Subcutaneous adipose tissue (tissue), 4 donors: ENCODE data around the gene SLC8A1. TPM values are rescaled to one million over a fixed set of nuclear protein-coding genes. Genes with fewer than 3 reads are reported as not detected.

Experiments
- CTCF ChIP-seq: fragments of 450-650 bp; IDR thresholded peaks from one replicate; pipeline ENCODE4 v1.5.1; 2016; ENCODE audit warnings: low read depth, mild to moderate bottlenecking, control low read depth, antibody characterized with exemption, moderate library complexity
- total RNA-seq, 4 donors: library from RNA; depleted of rRNA; stranded (reverse); fragments of >200 nt; gene quantifications; one replicate each; pipeline ENCODE4 v1.1.0, GENCODE V29; 2016

The SLC8A1 gene
- total RNA-seq, 4 donors from 2014 or later: 7.5 to 32.5 (median 12.9) TPM

GRCh38 chr2:40189881-40190280 lies 262.0 kb downstream of the SLC8A1 start:
- no peak for TF ChIP-seq CTCF

GRCh38 chr2:40187054-40187453 lies 264.8 kb downstream of the SLC8A1 start:
- TF ChIP-seq CTCF: no peak

GRCh38 chr2:40184551-40184950 lies 267.3 kb downstream of the SLC8A1 start:
- no peak for TF ChIP-seq CTCF

- no peak for TF ChIP-seq CTCF
These were observed 270.0 kb downstream of the SLC8A1 start for GRCh38 chr2:40181855-40182254.

- no peak for TF ChIP-seq CTCF
These were observed 272.1 kb downstream of the SLC8A1 start for GRCh38 chr2:40179801-40180200.

GRCh38 chr2:40178971-40179370 lies 272.9 kb downstream of the SLC8A1 start:
- TF ChIP-seq CTCF: no peak

GRCh38 chr2:40178171-40178778 lies 273.6 kb downstream of the SLC8A1 start:
- TF ChIP-seq CTCF: no peak
